DOHH2 (cell line): ENCODE results near the gene YEATS4.

Experiments
- H3F3A ChIP-seq: fragments of 200-600 bp; sonication (generic), shearing (Covaris generic); 2 replicates; pipeline ENCODE4 v1.6.0; 2016; ENCODE audit warnings: antibody characterized with exemption, mild to moderate bottlenecking; ENCODE audit not compliant: control insufficient read depth, insufficient read depth
- H3K27ac ChIP-seq: fragments of 200-600 bp; sonication (generic); 2 replicates; pipeline ENCODE4 v1.5.1; 2014; ENCODE audit warnings: low read depth, mild to moderate bottlenecking, low read length, moderate library complexity
- H3K27me3 ChIP-seq: fragments of 200-600 bp; sonication (generic); 2 replicates; pipeline ENCODE4 v1.6.1; 2014; ENCODE audit warnings: mild to moderate bottlenecking, low read length, mixed read lengths; ENCODE audit not compliant: control insufficient read depth
- H3K36me3 ChIP-seq: fragments of 200-600 bp; sonication (generic); 2 replicates; pipeline ENCODE4 v1.6.1; 2014; ENCODE audit warnings: mild to moderate bottlenecking, low read length, moderate library complexity, mixed read lengths; ENCODE audit not compliant: control insufficient read depth
- H3K4me1 ChIP-seq: fragments of 200-600 bp; sonication (generic); 2 replicates; pipeline ENCODE4 v1.6.1; 2014; ENCODE audit warnings: mild to moderate bottlenecking, low read length, mixed read lengths; ENCODE audit not compliant: control insufficient read depth
- H3K4me2 ChIP-seq: fragments of 200-600 bp; sonication (generic); 2 replicates; pipeline ENCODE4 v1.6.0; 2014; ENCODE audit warnings: mild to moderate bottlenecking, low read length, moderate library complexity
- H3K4me3 ChIP-seq: fragments of 200-600 bp; sonication (generic); 2 replicates; pipeline ENCODE4 v1.5.1; 2014; ENCODE audit warnings: mild to moderate bottlenecking, low read length, mixed read lengths
- H3K79me2 ChIP-seq: fragments of 200-600 bp; sonication (generic); 2 replicates; pipeline ENCODE4 v1.6.1; 2014; ENCODE audit warnings: mild to moderate bottlenecking, low read length, mixed read lengths; ENCODE audit not compliant: control insufficient read depth
- H3K9me2 ChIP-seq: fragments of 200-600 bp; sonication (generic); replicated peaks from 2 replicates; pipeline ENCODE4 v1.6.1; 2014; ENCODE audit warnings: mild to moderate bottlenecking, low read length, mixed read lengths; ENCODE audit not compliant: control insufficient read depth
- H3K9me3 ChIP-seq: fragments of 200-600 bp; sonication (generic); 2 replicates; pipeline ENCODE4 v1.6.1; 2014; ENCODE audit warnings: antibody characterized with exemption, low read length, mixed read lengths; ENCODE audit not compliant: control insufficient read depth, insufficient read depth
- H4K20me1 ChIP-seq: fragments of 200-600 bp; sonication (generic); 2 replicates; pipeline ENCODE4 v1.6.0; 2014; ENCODE audit warnings: low read depth, mild to moderate bottlenecking, antibody characterized with exemption, low read length, moderate library complexity; ENCODE audit not compliant: control insufficient read depth, insufficient read depth
- CTCF ChIP-seq: fragments of 200-600 bp; sonication (generic); IDR thresholded peaks from one replicate; pipeline ENCODE4 v1.5.1; 2014; ENCODE audit warnings: antibody characterized with exemption, mild to moderate bottlenecking, low read depth, low read length; ENCODE audit not compliant: poor library complexity, severe bottlenecking
- EZH2phosphoT487 ChIP-seq: fragments of 200-600 bp; sonication (generic); IDR thresholded peaks from 2 replicates; pipeline ENCODE4 v1.6.1; 2017; ENCODE audit warnings: borderline replicate concordance, mild to moderate bottlenecking, antibody characterized with exemption, low read length, moderate library complexity, mixed read lengths

The YEATS4 gene

GRCh38 chr12:69366796-69367195 is 7.3 kb downstream of the YEATS4 start:
- Histone ChIP-seq H3K79me2 (peaks cover 95% of the 10 kb centered on the region), H3K27me3 (no peaks in the 10 kb centered on the region), H3K4me2 (no peak overlapping the region), H3K4me1 (peaks cover 10% of the 10 kb centered on the region), H3K9me2 (no peaks in the 10 kb centered on the region), H3K36me3 (peaks cover 95% of the 10 kb centered on the region), H3K9me3 (no peaks in the 10 kb centered on the region), H3F3A (no peaks in the 10 kb centered on the region), H3K27ac (no peak overlapping the region), H3K4me3 (no peak overlapping the region), H4K20me1 (0 out of 2 replicates have a peak, but pooled peaks cover 3% of the 10 kb centered on the region)
- TF ChIP-seq EZH2phosphoT487 (no peak), CTCF (no peak)

GRCh38 chr12:69368171-69368570 is 8.6 kb downstream of the YEATS4 start:
- Histone ChIP-seq H3K27ac (no peak overlapping the region), H3K27me3 (no peaks in the 10 kb centered on the region)

GRCh38 chr12:69383074-69383473 is 23.5 kb downstream of the YEATS4 start:
- H3K27me3 ChIP-seq = no peaks in the 10 kb centered on the region
- H3K4me1 ChIP-seq = no peaks in the 10 kb centered on the region
- H3K27ac ChIP-seq = no peak overlapping the region
- no peak overlapping the region for H3K4me2 ChIP-seq
- TF ChIP-seq CTCF (no peak), EZH2phosphoT487 (no peak)
- H3K79me2 ChIP-seq = peaks cover 57% of the 10 kb centered on the region
- no peak overlapping the region for H3K4me3 ChIP-seq
- H4K20me1 ChIP-seq = no peaks in the 10 kb centered on the region
- H3K9me3 ChIP-seq = no peaks in the 10 kb centered on the region
- peaks cover 20% of the 10 kb centered on the region; the same call in 1 of the 2 replicates for H3F3A ChIP-seq
- no peaks in the 10 kb centered on the region for H3K9me2 ChIP-seq
- peaks cover 85% of the 10 kb centered on the region for H3K36me3 ChIP-seq

More at GRCh38 chr12:69368171-69368570, 8.6 kb downstream of the YEATS4 start:
- no peak overlapping the region for H3K4me3 ChIP-seq
- no peaks in the 10 kb centered on the region for H3F3A ChIP-seq
- no peak overlapping the region for H3K4me2 ChIP-seq
- H3K36me3 ChIP-seq = peaks cover 97% of the 10 kb centered on the region
- H3K4me1 ChIP-seq = peaks cover 5% of the 10 kb centered on the region; the same call in 1 of the 2 replicates
- H3K9me3 ChIP-seq = peaks cover 3% of the 10 kb centered on the region; the same call in 1 of the 2 replicates
- no peaks in the 10 kb centered on the region for H4K20me1 ChIP-seq
- peaks cover 95% of the 10 kb centered on the region for H3K79me2 ChIP-seq
- TF ChIP-seq CTCF (no peak), EZH2phosphoT487 (no peak)
- H3K9me2 ChIP-seq = no peaks in the 10 kb centered on the region
